Measurements from ENCODE around the gene PHF5A. TPM values are rescaled to one million over a fixed set of nuclear protein-coding genes. Genes with fewer than 3 reads are reported as not detected.

Gene PHF5A
- total RNA-seq, 2 experiments from 2014 or later: 41.3 to 44.2 TPM

DNA sequence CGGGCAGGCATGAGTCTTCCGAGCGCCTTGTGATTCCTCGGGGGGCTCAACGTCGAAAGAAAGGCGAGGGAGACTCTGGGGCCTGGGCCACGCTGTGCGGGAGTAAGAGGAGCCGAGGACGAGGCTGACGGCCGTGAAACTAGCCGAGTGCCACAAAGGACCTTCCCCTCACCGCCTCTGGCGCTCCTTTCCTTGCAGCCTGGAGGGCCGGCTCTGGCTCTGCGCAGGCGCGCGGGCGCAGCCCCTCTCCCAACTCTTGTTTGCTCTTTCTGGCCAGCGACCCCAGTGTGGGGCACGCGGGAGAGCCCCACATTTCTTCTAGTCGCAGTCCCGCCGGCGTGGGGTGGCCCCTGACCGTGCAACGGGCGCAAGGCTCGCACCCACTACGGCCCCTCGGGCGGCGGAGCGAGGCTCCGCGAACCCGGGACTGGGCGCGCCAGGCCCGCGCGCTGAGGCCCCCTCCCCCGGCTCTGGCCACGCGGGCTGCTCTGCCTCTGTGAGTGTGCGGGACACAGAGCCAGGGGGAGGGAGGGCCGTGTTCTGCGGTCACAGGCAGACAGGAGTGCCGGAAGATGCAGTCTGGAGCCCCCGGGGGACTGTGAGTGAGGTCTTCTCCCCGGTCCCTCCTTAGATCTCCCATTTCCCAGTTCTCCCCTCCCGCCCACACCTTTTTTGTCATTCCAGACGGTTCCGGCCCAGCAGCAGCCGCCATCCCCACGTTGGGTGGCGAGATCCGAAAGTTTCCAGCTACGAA is 20.9 kb downstream of the PHF5A start:
- DNase-seq (peak in 13 of 14 experiments; percentile 28 to 77 (median 51)), ATAC-seq (ENCODE audit: poor library complexity) (peak; percentile 9)
- peaks cover 41% of the 10 kb centered on the region for H3K36me3 Mint-ChIP-seq (ENCODE audit: low read depth)
- TF ChIP-seq, protein P1, sequence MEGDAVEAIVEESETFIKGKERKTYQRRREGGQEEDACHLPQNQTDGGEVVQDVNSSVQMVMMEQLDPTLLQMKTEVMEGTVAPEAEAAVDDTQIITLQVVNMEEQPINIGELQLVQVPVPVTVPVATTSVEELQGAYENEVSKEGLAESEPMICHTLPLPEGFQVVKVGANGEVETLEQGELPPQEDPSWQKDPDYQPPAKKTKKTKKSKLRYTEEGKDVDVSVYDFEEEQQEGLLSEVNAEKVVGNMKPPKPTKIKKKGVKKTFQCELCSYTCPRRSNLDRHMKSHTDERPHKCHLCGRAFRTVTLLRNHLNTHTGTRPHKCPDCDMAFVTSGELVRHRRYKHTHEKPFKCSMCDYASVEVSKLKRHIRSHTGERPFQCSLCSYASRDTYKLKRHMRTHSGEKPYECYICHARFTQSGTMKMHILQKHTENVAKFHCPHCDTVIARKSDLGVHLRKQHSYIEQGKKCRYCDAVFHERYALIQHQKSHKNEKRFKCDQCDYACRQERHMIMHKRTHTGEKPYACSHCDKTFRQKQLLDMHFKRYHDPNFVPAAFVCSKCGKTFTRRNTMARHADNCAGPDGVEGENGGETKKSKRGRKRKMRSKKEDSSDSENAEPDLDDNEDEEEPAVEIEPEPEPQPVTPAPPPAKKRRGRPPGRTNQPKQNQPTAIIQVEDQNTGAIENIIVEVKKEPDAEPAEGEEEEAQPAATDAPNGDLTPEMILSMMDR (IDR thresholded peaks at IDR 0.05): no peak
- H3K4me1 Mint-ChIP-seq (ENCODE audit: low read depth): peaks cover 35% of the 10 kb centered on the region
- H3K27me3 ChIP-seq (ENCODE audit: control insufficient read depth in 1 of 2, insufficient read depth in 2 of 2, low read length in 2 of 2): no peaks in the 10 kb centered on the region
- intact Hi-C loops (cut with DNase I, micrococcal nuclease): loop anchor here (1.0 to 10.0 kb wide), 6 partner anchors 21 to 175 kb away; partner anchors contain the start of genes RANGAP1 (in 2 of the 2), TEF (in 2 of the 2), DESI1 (in 1 of the 2) and PHF5A (in 1 of the 2)
- H3K36me3 ChIP-seq (ENCODE audit: insufficient read depth, low read length): peaks cover 7% of the 10 kb centered on the region
- no peaks in the 10 kb centered on the region for H3K9me3 Mint-ChIP-seq
- ChIA-PET CTCF (interaction anchor here (1.2 to 1.9 kb wide), 5 partner anchors 21 to 79 kb away, joined by 3 to 10 read pairs (median 6); partner anchors contain the start of genes ACO2 and PHF5A), POLR2A (interaction anchor here (0.6 to 10.6 kb wide), 28 partner anchors 9 to 496 kb away, joined by 3 to 234 read pairs (median 6); partner anchors contain the start of genes ACO2, DESI1, PHF5A and PMM1)
- H3K9me3 ChIP-seq (ENCODE audit: control insufficient read depth in 1 of 2, insufficient read depth in 1 of 2, low read length in 2 of 2): no peaks in the 10 kb centered on the region
- peak overlapping the region; percentile 98 for H3K4me3 ChIP-seq (ENCODE audit: low read length)
- peak overlapping the region; percentile 95 for H3K27ac Mint-ChIP-seq
- peaks cover 45% of the 10 kb centered on the region for H3K4me1 ChIP-seq (ENCODE audit: insufficient read depth, low read length)
- peak overlapping the region; percentile 97 to 98 for H3K27ac ChIP-seq (ENCODE audit: low read depth in 1 of 2, low read length in 2 of 2)
- H3K4me3 Mint-ChIP-seq: peak overlapping the region; percentile 94
- no peaks in the 10 kb centered on the region for H3K27me3 Mint-ChIP-seq

DNA sequence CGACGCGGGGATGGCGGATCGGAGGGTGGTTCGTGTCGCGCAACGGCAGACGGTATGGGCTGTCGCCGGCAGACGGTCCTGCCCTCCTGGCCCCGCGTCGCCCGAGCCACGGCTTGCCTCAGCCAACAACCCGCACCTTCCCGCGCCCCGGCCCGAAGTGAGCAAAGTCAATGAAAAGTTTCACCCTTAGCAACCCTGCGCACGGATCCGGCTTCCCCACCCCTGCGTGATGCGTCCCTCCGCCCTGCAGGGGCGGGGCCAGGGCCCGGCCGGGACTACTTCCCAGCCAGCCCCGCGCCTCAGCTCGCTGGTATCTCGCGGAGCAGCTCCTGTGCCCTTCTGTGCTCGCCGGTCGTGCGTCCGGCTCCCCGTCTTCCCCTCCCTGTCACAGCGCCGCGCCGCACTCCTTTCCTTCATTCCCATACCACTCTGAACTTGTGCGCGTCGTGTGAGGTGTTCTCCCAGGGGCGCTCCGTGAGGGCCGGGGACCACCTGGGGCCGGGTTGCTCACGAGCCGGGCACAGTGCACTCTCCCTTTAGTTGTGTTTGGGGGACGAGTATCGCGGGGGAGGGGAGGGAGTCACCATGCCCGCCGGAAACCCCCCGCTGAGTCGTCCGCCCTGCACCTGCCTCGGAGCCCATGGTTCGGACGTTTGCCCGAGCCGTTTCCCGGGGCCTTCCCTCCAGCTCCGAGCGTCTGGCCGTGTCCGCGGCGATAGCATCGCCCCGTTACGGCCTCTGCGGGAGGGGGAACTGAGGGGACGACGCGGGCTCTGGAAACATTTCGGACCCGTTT is 21.7 kb downstream of the PHF5A start, which contains the start of gene TOB2:
Gene TOB2 (minus strand): TSS at position 163 of the 796 bp plus-strand sequence. CDS start 9,456 bp downstream, outside the sequence.
- Histone ChIP-seq H3K4me3 (ENCODE audit: low read length) (peak within 1 kb of the TSS; percentile 98), H3K4me1 (ENCODE audit: insufficient read depth, low read length) (peaks cover 50% of the 10 kb centered on the region), H3K36me3 (ENCODE audit: insufficient read depth, low read length) (peaks cover 7% of the 10 kb centered on the region), H3K27ac (ENCODE audit: low read depth in 1 of 2, low read length in 2 of 2) (peak within 1 kb of the TSS; percentile 97 to 98), H3K27me3 (ENCODE audit: control insufficient read depth in 1 of 2, insufficient read depth in 2 of 2, low read length in 2 of 2) (no peaks in the 10 kb centered on the region), H3K9me3 (ENCODE audit: control insufficient read depth in 1 of 2, insufficient read depth in 1 of 2, low read length in 2 of 2) (no peaks in the 10 kb centered on the region)
- H3K4me1 Mint-ChIP-seq (ENCODE audit: low read depth): peaks cover 42% of the 10 kb centered on the region
- no peaks in the 10 kb centered on the region for H3K27me3 Mint-ChIP-seq
- intact Hi-C loops (cut with DNase I, micrococcal nuclease): loop anchor here (1.0 to 10.0 kb wide), 6 partner anchors 22 to 175 kb away; partner anchors contain the start of genes RANGAP1 (in 2 of the 2), TEF (in 2 of the 2), ACO2 (in 1 of the 2) and DESI1 (in 1 of the 2)
- peak within 1 kb of the TSS; percentile 90 for H3K4me3 Mint-ChIP-seq
- peak; percentile 56 for ATAC-seq (ENCODE audit: poor library complexity)
- no peaks in the 10 kb centered on the region for H3K9me3 Mint-ChIP-seq
- TF ChIP-seq, protein P1 (IDR thresholded peaks at IDR 0.05): no peak
- peak; percentile 90 to 97 (median 94) for DNase-seq
- H3K27ac Mint-ChIP-seq: peak within 1 kb of the TSS; percentile 95
- POLR2A ChIA-PET: interaction anchor here (0.6 to 10.6 kb wide), 21 partner anchors 10 to 983 kb away, joined by 3 to 234 read pairs (median 6); partner anchors contain the start of genes ACO2, DESI1, PHF5A and PMM1
- CTCF ChIA-PET: interaction anchor here (1.4 to 1.9 kb wide), 3 partner anchors 22 to 80 kb away, joined by 5 to 7 read pairs (median 5); partner anchors contain the start of genes ACO2 and PHF5A
- peaks cover 41% of the 10 kb centered on the region for H3K36me3 Mint-ChIP-seq (ENCODE audit: low read depth)
